Suprapubic skin (tissue), 3 donors: ENCODE measurements around the gene ANKS4B.

Experiments
- EP300 ChIP-seq: sonication (generic); formaldehyde crosslinking; IDR thresholded peaks from one replicate; pipeline ENCODE4 v1.6.1; 2017; ENCODE audit warnings: antibody characterized with exemption
- POLR2A ChIP-seq, 2 donors: fragments of 450-650 bp; IDR thresholded peaks; one replicate each; pipeline ENCODE4 v1.6.1; 2017; ENCODE audit warnings: antibody characterized with exemption in 2 of 2, mild to moderate bottlenecking in 2 of 2, moderate library complexity in 2 of 2
- TF ChIP-seq, protein P1 (sequence below), 2 donors: fragments of 200-600 bp in 1 of 2; fragments of 450-650 bp in 1 of 2; sonication (generic) in 1 of 2; IDR thresholded peaks; one replicate each; pipeline ENCODE4 v1.5.1; 2016 to 2019; ENCODE audit warnings: antibody characterized with exemption in 2 of 2, mild to moderate bottlenecking in 1 of 2, moderate library complexity in 1 of 2

DNA sequence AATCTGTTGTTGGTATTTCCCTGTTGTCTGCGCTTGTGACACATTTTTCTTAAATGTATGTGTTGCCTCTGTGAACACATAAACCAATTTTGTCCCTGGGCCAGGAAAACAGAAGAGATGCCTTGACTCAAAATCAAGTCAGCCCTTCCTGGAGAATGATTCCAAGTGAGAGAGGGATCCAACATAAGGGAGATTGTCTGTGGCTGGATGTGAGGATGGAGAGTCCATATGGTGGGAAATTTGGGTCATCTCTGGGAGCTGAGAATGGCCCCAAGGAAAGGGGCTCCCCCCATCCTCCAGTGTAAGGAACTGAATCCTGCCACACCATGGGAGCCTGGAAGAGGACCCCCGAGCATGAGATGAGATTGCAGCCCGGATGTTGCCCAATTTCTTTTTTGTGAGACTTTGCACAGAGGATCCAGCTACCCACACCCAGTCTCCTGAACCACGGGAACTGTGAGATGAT lies 31.1 kb downstream of the ANKS4B start:
- TF ChIP-seq, protein P1, sequence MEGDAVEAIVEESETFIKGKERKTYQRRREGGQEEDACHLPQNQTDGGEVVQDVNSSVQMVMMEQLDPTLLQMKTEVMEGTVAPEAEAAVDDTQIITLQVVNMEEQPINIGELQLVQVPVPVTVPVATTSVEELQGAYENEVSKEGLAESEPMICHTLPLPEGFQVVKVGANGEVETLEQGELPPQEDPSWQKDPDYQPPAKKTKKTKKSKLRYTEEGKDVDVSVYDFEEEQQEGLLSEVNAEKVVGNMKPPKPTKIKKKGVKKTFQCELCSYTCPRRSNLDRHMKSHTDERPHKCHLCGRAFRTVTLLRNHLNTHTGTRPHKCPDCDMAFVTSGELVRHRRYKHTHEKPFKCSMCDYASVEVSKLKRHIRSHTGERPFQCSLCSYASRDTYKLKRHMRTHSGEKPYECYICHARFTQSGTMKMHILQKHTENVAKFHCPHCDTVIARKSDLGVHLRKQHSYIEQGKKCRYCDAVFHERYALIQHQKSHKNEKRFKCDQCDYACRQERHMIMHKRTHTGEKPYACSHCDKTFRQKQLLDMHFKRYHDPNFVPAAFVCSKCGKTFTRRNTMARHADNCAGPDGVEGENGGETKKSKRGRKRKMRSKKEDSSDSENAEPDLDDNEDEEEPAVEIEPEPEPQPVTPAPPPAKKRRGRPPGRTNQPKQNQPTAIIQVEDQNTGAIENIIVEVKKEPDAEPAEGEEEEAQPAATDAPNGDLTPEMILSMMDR (IDR thresholded peaks at IDR 0.05), result no peak
- TF ChIP-seq EP300 (no peak), POLR2A (IDR thresholded peaks at IDR 0.05) (no peak)
